H1 (cell line): Measurements from ENCODE around the gene USP54.

Experiments used
- BRCA1 ChIP-seq: IDR thresholded peaks from 2 replicates; pipeline ENCODE4 v1.6.1; 2012; ENCODE audit warnings: low read depth, low read length, improper control_type of control experiment
- CTCF ChIP-seq, 3 experiments: IDR thresholded peaks; 1 replicate in 2 of 3; 2 replicates in 1 of 3; pipeline versions ENCODE4 v1.5.1 to v1.6.1; 2011; ENCODE audit warnings: low read length in 3 of 3, mild to moderate bottlenecking in 3 of 3, inconsistent platforms in 2 of 3, low read depth in 1 of 3, moderate library complexity in 1 of 3; ENCODE audit not compliant: insufficient read depth in 1 of 3; ENCODE audit errors: control extremely low read depth in 1 of 3
- EP300 ChIP-seq, 2 experiments: IDR thresholded peaks; 1 replicate in 1 of 2; 2 replicates in 1 of 2; pipeline ENCODE4 v1.6.1; 2011 to 2012; ENCODE audit warnings: low read depth in 2 of 2, low read length in 2 of 2, mild to moderate bottlenecking in 2 of 2, borderline replicate concordance in 1 of 2, inconsistent platforms in 1 of 2, moderate library complexity in 1 of 2
- EZH2 ChIP-seq: fragments of 200-600 bp; sonication (generic); IDR thresholded peaks from 2 replicates; pipeline ENCODE4 v1.7.1; 2012; ENCODE audit warnings: low read depth, mild to moderate bottlenecking, moderate library complexity, low read length, inconsistent platforms; ENCODE audit not compliant: severe bottlenecking
- GABPA ChIP-seq: IDR thresholded peaks from 2 replicates; pipeline ENCODE4 v1.6.1; 2011; ENCODE audit warnings: mild to moderate bottlenecking, low read length, moderate library complexity, borderline replicate concordance; ENCODE audit not compliant: insufficient read depth
- KDM1A ChIP-seq: fragments of 200-600, 300-600 bp; sonication (generic); IDR thresholded peaks from 2 replicates; pipeline ENCODE4 v1.7.1; 2016; ENCODE audit warnings: mild to moderate bottlenecking, low read length, borderline replicate concordance
- MAX ChIP-seq: IDR thresholded peaks from 2 replicates; pipeline ENCODE4 v1.6.1; 2012; ENCODE audit warnings: inconsistent platforms
- POLR2A ChIP-seq, 2 experiments: IDR thresholded peaks; 1 replicate in 1 of 2; 2 replicates in 1 of 2; pipeline ENCODE4 v1.6.1; 2011; ENCODE audit warnings: low read depth in 2 of 2, low read length in 2 of 2, mild to moderate bottlenecking in 2 of 2; ENCODE audit errors: control extremely low read depth in 1 of 2
- RAD21 ChIP-seq, 2 experiments: IDR thresholded peaks in 1 of 2; conservative IDR thresholded peaks in 1 of 2; 2 replicates each; pipeline ENCODE4 v1.6.1; 2011; ENCODE audit warnings: low read depth in 2 of 2, low read length in 2 of 2, improper control_type of control experiment in 1 of 2, inconsistent platforms in 1 of 2, mild to moderate bottlenecking in 1 of 2, moderate library complexity in 1 of 2
- SUZ12 ChIP-seq: fragments of 200-600 bp; sonication (generic); IDR thresholded peaks from 2 replicates; pipeline ENCODE4 v1.6.1; 2012; ENCODE audit warnings: mild to moderate bottlenecking, inconsistent platforms, low read length, moderate library complexity, mixed read lengths
- TAF1 ChIP-seq: IDR thresholded peaks from 2 replicates; pipeline ENCODE4 v1.6.1; 2011; ENCODE audit warnings: mild to moderate bottlenecking, low read depth, low read length
- TCF12 ChIP-seq: IDR thresholded peaks from 2 replicates; pipeline ENCODE4 v1.6.1; 2011; ENCODE audit warnings: low read depth, mild to moderate bottlenecking, low read length

GRCh38 chr10:73494213-73494612, 96.9 kb downstream of the USP54 start:
- TF ChIP-seq POLR2A (IDR thresholded peaks at IDR 0.05; ENCODE audit: control extremely low read depth in 1 of 2, low read depth in 2 of 2, low read length in 2 of 2) (no peak), TAF1 (no peak), CTCF (IDR thresholded peaks at IDR 0.05; ENCODE audit: control extremely low read depth in 1 of 3, insufficient read depth in 1 of 3, low read depth in 1 of 3, low read length in 3 of 3) (no peak), RAD21 (IDR thresholded peaks at IDR 0.05 in 1 of 2, conservative IDR thresholded peaks at IDR 0.05 in 1 of 2; ENCODE audit: low read depth in 2 of 2, low read length in 2 of 2) (no peak), EZH2 (no peak), SUZ12 (no peak), GABPA (no peak), MAX (no peak), KDM1A (no peak), BRCA1 (no peak), EP300 (IDR thresholded peaks at IDR 0.05; ENCODE audit: borderline replicate concordance in 1 of 2, low read depth in 2 of 2, low read length in 2 of 2) (no peak), TCF12 (no peak)
